IMR-90 (cell line): ENCODE measurements around the gene SLC26A1. TPM values are rescaled to one million over a fixed set of nuclear protein-coding genes. Genes with fewer than 3 reads are reported as not detected.

Experiments
- ATAC-seq: fragments of 200-7000 bp; cut with Tn5 transposase; 2 replicates; pipeline ENCODE4 v1.9.1; 2020; ENCODE audit warnings: low read depth, mild to moderate bottlenecking, moderate library complexity
- BruUV-seq: library from RNA; stranded (reverse); fragments of 400-500 nt; replicated peaks from 2 replicates; lab custom pipeline; 2021; lab: Mats Ljungman, UMichigan
- CTCF ChIA-PET: fragments of 300-600 bp; formaldehyde crosslinking; extraction: SDS; loops from one replicate; lab custom pipeline; 2021; ENCODE audit warnings: antibody characterized with exemption; lab: Yijun Ruan, JAX
- POLR2A ChIA-PET: fragments of 300-600 bp; sonication (Branson Sonifier 250); formaldehyde crosslinking; loops from one replicate; lab custom pipeline; 2022; ENCODE audit warnings: antibody characterized with exemption; ENCODE audit not compliant: unreplicated experiment; lab: Charles Lee
- DNase-seq: peaks from one replicate; pipeline ENCODE4 v3.0.0; 2013
- H2AFZ ChIP-seq: replicated peaks from 2 replicates; pipeline ENCODE3; 2013; ENCODE audit warnings: low read length, mild to moderate bottlenecking; ENCODE audit not compliant: poor library complexity
- H2AK5ac ChIP-seq: 2 replicates; pipeline ENCODE4 v1.6.1; 2013; ENCODE audit warnings: low read depth, low read length, inconsistent platforms
- H2AK9ac ChIP-seq: replicated peaks from 2 replicates; pipeline ENCODE3; 2013; ENCODE audit warnings: mild to moderate bottlenecking, low read depth, low read length, moderate library complexity; ENCODE audit not compliant: poor library complexity
- H2BK120ac ChIP-seq: 2 replicates; pipeline ENCODE4 v1.6.1; 2013; ENCODE audit warnings: low read depth, low read length, inconsistent platforms
- H2BK15ac ChIP-seq: 3 replicates; pipeline ENCODE4 v1.6.1; 2013; ENCODE audit warnings: low read depth, low read length, inconsistent platforms
- H2BK20ac ChIP-seq: 2 replicates; pipeline ENCODE4 v1.6.1; 2013; ENCODE audit warnings: low read depth, mild to moderate bottlenecking, inconsistent platforms, low read length, moderate library complexity
- H2BK5ac ChIP-seq: 2 replicates; pipeline ENCODE4 v1.6.1; 2013; ENCODE audit warnings: mild to moderate bottlenecking, low read depth, low read length, inconsistent platforms; ENCODE audit not compliant: poor library complexity, severe bottlenecking
- H3K14ac ChIP-seq: replicated peaks from 2 replicates; pipeline ENCODE4 v1.6.1; 2013; ENCODE audit warnings: low read depth, low read length, inconsistent platforms
- H3K18ac ChIP-seq: 2 replicates; pipeline ENCODE4 v1.6.1; 2013; ENCODE audit warnings: low read depth, low read length, control low read depth
- H3K23ac ChIP-seq: 2 replicates; pipeline ENCODE4 v1.6.1; 2013; ENCODE audit warnings: low read depth, low read length, inconsistent platforms
- H3K27ac ChIP-seq: 2 replicates; pipeline ENCODE4 v1.5.1; 2013; ENCODE audit warnings: mild to moderate bottlenecking, control low read depth, low read length; ENCODE audit not compliant: insufficient read depth
- H3K27me3 ChIP-seq: 2 replicates; pipeline ENCODE4 v1.6.1; 2013; ENCODE audit warnings: low read length; ENCODE audit not compliant: control insufficient read depth, insufficient read depth
- H3K36me3 ChIP-seq: 2 replicates; pipeline ENCODE4 v1.6.1; 2013; ENCODE audit warnings: low read length, mixed read lengths; ENCODE audit not compliant: control insufficient read depth, insufficient read depth
- H3K4ac ChIP-seq: 2 replicates; pipeline ENCODE4 v1.6.1; 2013; ENCODE audit warnings: low read depth, low read length, inconsistent platforms
- H3K4me1 ChIP-seq: 2 replicates; pipeline ENCODE4 v1.6.1; 2013; ENCODE audit warnings: low read length, mixed read lengths; ENCODE audit not compliant: control insufficient read depth, insufficient read depth
- H3K4me2 ChIP-seq: 2 replicates; pipeline ENCODE4 v1.6.1; 2013; ENCODE audit warnings: low read depth, mild to moderate bottlenecking, control low read depth, low read length, moderate library complexity
- H3K4me3 ChIP-seq: 2 replicates; pipeline ENCODE4 v1.5.1; 2013; ENCODE audit warnings: low read depth, mild to moderate bottlenecking, control low read depth, low read length, moderate library complexity; ENCODE audit not compliant: insufficient read depth
- H3K56ac ChIP-seq: 2 replicates; pipeline ENCODE4 v1.6.1; 2013; ENCODE audit warnings: low read length, inconsistent platforms; ENCODE audit not compliant: insufficient read depth; ENCODE audit errors: extremely low read depth
- H3K79me1 ChIP-seq, 2 experiments: 2 replicates each; pipeline ENCODE4 v1.6.1; 2013; ENCODE audit warnings: low read length in 2 of 2, inconsistent platforms in 1 of 2, low read depth in 1 of 2
- H3K9ac ChIP-seq: 2 replicates; pipeline ENCODE4 v1.6.1; 2013; ENCODE audit warnings: low read depth, low read length, control low read depth
- H3K9me1 ChIP-seq: 2 replicates; pipeline ENCODE4 v1.6.1; 2013; ENCODE audit warnings: low read length, inconsistent platforms; ENCODE audit not compliant: insufficient read depth
- H3K9me3 ChIP-seq: 2 replicates; pipeline ENCODE4 v1.6.1; 2013; ENCODE audit warnings: low read length; ENCODE audit not compliant: control insufficient read depth, insufficient read depth
- H4K20me1 ChIP-seq: 2 replicates; pipeline ENCODE4 v1.6.1; 2013; ENCODE audit warnings: low read length, inconsistent platforms; ENCODE audit not compliant: insufficient read depth
- H4K5ac ChIP-seq: 2 replicates; pipeline ENCODE4 v1.6.1; 2013; ENCODE audit warnings: mild to moderate bottlenecking, low read depth, low read length, control low read depth
- H4K8ac ChIP-seq, 2 experiments: 2 replicates each; pipeline ENCODE4 v1.6.1; 2013; ENCODE audit warnings: low read depth in 2 of 2, low read length in 2 of 2, control low read depth in 1 of 2, inconsistent platforms in 1 of 2
- H4K91ac ChIP-seq: 2 replicates; pipeline ENCODE4 v1.6.1; 2013; ENCODE audit warnings: low read depth, low read length, inconsistent platforms; ENCODE audit not compliant: insufficient read depth
- BHLHE40 ChIP-seq: fragments of 150-350 bp; IDR thresholded peaks from 2 replicates; pipeline ENCODE4 v1.6.1; 2016; ENCODE audit warnings: mild to moderate bottlenecking, low read depth, low read length
- CEBPB ChIP-seq: IDR thresholded peaks from 2 replicates; pipeline ENCODE4 v1.6.1; 2012; ENCODE audit warnings: low read depth, low read length, improper control_type of control experiment
- CHD1 ChIP-seq: IDR thresholded peaks from 2 replicates; pipeline ENCODE4 v1.6.1; 2012; ENCODE audit warnings: low read depth, low read length, improper control_type of control experiment
- CTCF ChIP-seq: conservative IDR thresholded peaks from 2 replicates; pipeline ENCODE4 v1.5.1; 2012; ENCODE audit warnings: mild to moderate bottlenecking, low read depth, low read length, improper control_type of control experiment
- FOS ChIP-seq: fragments of 150-350 bp; IDR thresholded peaks from 2 replicates; pipeline ENCODE4 v1.6.1; 2016; ENCODE audit warnings: low read depth, low read length
- MAFK ChIP-seq: IDR thresholded peaks from 2 replicates; pipeline ENCODE4 v1.6.1; 2012; ENCODE audit warnings: low read depth, low read length, improper control_type of control experiment
- MAZ ChIP-seq: IDR thresholded peaks from 2 replicates; pipeline ENCODE4 v1.6.1; 2012; ENCODE audit warnings: low read depth, mild to moderate bottlenecking, low read length, improper control_type of control experiment, moderate library complexity, borderline replicate concordance
- POLR2A ChIP-seq: IDR thresholded peaks from 2 replicates; pipeline ENCODE4 v1.6.1; 2012; ENCODE audit warnings: mild to moderate bottlenecking, low read depth, low read length
- RCOR1 ChIP-seq: IDR thresholded peaks from 2 replicates; pipeline ENCODE4 v1.6.1; 2012; ENCODE audit warnings: mild to moderate bottlenecking, low read length, improper control_type of control experiment; ENCODE audit not compliant: insufficient replicate concordance
- RFX5 ChIP-seq: IDR thresholded peaks from 2 replicates; pipeline ENCODE4 v1.8.0; 2012; ENCODE audit warnings: low read depth, mild to moderate bottlenecking, low read length, moderate library complexity
- SMC3 ChIP-seq: fragments of 150-350 bp; IDR thresholded peaks from 2 replicates; pipeline ENCODE4 v1.6.1; 2016; ENCODE audit warnings: low read depth, mild to moderate bottlenecking, antibody characterized with exemption, low read length, moderate library complexity
- USF2 ChIP-seq: fragments of 150-350 bp; IDR thresholded peaks from 2 replicates; pipeline ENCODE4 v1.6.1; 2017; ENCODE audit warnings: mild to moderate bottlenecking, antibody characterized with exemption, low read length, low read depth
- WGBS, 2 experiments: methylation state at CpG; one replicate each; pipeline versions ENCODE4 v1.1.5 to v1.1.7; 2013; ENCODE audit warnings: missing lambda C conversion rate in 2 of 2; ENCODE audit not compliant: insufficient read length in 1 of 2; ENCODE audit errors: extremely low coverage in 2 of 2; 5-methylcytosine and 5-hydroxymethylcytosine counted together
- dilution Hi-C: fragments of 300-500 bp; cut with HindIII; formaldehyde crosslinking; loops from one replicate; pipeline ENCODE4 v1.14.3; 2018; ENCODE audit warnings: low sequenced_read_pairs; ENCODE audit not compliant: unreplicated experiment
- in situ Hi-C: fragments of 300-500 bp; cut with MboI; formaldehyde crosslinking; loops from 3 replicates; pipeline ENCODE4 v1.14.3; 2019; ENCODE audit warnings: low sequenced_read_pairs, inconsistent platforms, mixed read lengths
- intact Hi-C: fragments of 100-400 bp; cut with micrococcal nuclease; formaldehyde crosslinking; loops from 2 replicates; pipeline ENCODE4 v1.10.0; 2022
- polyA plus RNA-seq, 3 experiments: library from polyadenylated mRNA; depleted of rRNA; stranded (reverse); fragments of >200 nt; gene quantifications; 2 replicates each; pipeline ENCODE4 v1.2.3, GENCODE V29; 2012; ENCODE audit warnings: low replicate concordance in 1 of 3
- total RNA-seq: library from RNA; depleted of rRNA; stranded (reverse); fragments of >200 nt; gene quantifications from 2 replicates; pipeline ENCODE4 v1.2.3, GENCODE V29; 2012
- TF ChIP-seq, protein P1 (sequence below): fragments of 150-350 bp; IDR thresholded peaks from 2 replicates; pipeline ENCODE4 v1.6.1; 2016; ENCODE audit warnings: low read depth, mild to moderate bottlenecking, low read length, moderate library complexity, borderline replicate concordance

Gene SLC26A1
- total and polyA plus RNA-seq, 2 of the 4 experiments (the other 2 are of a cell fraction), result 0.09 TPM; not detected in 1

DNA sequence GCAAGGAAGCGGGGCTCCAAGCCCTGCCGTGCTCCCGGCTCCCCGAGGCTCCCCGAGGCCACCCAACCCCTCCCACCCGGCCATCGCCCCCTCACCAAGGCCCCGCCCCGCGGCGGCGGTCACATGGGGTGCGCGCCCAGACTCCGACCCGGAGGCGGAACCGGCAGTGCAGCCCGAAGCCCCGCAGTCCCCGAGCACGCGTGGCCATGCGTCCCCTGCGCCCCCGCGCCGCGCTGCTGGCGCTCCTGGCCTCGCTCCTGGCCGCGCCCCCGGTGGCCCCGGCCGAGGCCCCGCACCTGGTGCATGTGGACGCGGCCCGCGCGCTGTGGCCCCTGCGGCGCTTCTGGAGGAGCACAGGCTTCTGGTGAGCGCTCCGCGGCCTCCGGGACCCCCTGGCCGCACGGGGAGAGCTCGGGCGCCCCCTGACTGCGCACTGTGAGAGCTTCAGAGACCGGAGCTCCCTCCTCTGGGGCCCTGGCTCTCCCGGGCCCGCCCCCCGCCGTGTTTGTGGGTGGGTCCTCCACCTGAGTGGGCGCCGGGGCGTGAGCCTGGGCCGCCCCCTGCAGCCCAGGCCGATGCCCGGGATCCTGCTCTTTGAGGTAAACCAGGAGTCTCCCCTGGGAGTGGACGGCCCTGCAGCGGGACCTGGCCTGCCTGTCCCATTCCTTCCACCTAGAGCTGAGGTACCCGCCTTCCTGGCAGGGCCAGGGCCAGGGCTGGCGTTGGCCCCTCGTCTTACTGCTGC lies 6.2 kb downstream of the SLC26A1 start, which contains the start of gene IDUA:
IDUA (plus strand) TSS at position 166 of the 745 bp plus-strand sequence; CDS start at position 207, 41 bp downstream.
- peak; percentile 53 for DNase-seq
- TF ChIP-seq BHLHE40 (no peak), FOS (no peak), CEBPB (no peak), RCOR1 (no peak), USF2 (peak; percentile 84), CTCF (peak; percentile 52), MAFK (no peak), SMC3 (peak; percentile 15; the same call in 1 of the 2 replicates), CHD1 (no peak), RFX5 (no peak), POLR2A (0 out of 2 replicates have a peak, but pooled peaks have one; percentile 6), MAZ (peak; percentile 37; the same call in 1 of the 2 replicates)
- TF ChIP-seq, protein P1, sequence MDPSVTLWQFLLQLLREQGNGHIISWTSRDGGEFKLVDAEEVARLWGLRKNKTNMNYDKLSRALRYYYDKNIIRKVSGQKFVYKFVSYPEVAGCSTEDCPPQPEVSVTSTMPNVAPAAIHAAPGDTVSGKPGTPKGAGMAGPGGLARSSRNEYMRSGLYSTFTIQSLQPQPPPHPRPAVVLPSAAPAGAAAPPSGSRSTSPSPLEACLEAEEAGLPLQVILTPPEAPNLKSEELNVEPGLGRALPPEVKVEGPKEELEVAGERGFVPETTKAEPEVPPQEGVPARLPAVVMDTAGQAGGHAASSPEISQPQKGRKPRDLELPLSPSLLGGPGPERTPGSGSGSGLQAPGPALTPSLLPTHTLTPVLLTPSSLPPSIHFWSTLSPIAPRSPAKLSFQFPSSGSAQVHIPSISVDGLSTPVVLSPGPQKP, result no peak

More for the DNA sequence above, 6.2 kb downstream of the SLC26A1 start, which contains the start of gene IDUA:
- dilution Hi-C loops (no loop called here), in situ Hi-C loops (no loop called here), intact Hi-C loops (no loop called here)
- CTCF ChIA-PET, result interaction anchor here (0.5 kb wide), 1 partner anchor 57 kb away, joined by 4 read pairs; no protein-coding TSS in a partner anchor
- WGBS, 2 experiments, result 1% methylated on average over 33 of the region's 69 CpGs; no CpG with 5 or more reads in 1 of the 2 experiments
- Histone ChIP-seq H3K27ac (peak within 1 kb of the TSS; percentile 81), H4K91ac (peak within 1 kb of the TSS; percentile 72), H3K9ac (peak within 1 kb of the TSS; percentile 94), H2BK15ac (no peak within 1 kb of the TSS; the same call in 2 of the 3 replicates), H3K4me1 (peaks cover 7% of the 10 kb centered on the region; the same call in 1 of the 2 replicates), H2BK5ac (peak within 1 kb of the TSS; percentile 82), H3K79me1 (peaks cover 5 to 34% of the 10 kb centered on the region in 2 experiments; a peak in 1 of 4 replicates), H2BK120ac (no peak within 1 kb of the TSS), H2AFZ (peak within 1 kb of the TSS; percentile 96), H3K56ac (peak within 1 kb of the TSS; percentile 42; the same call in 1 of the 2 replicates), H3K36me3 (peaks cover 9% of the 10 kb centered on the region; the same call in 1 of the 2 replicates), H3K9me3 (no peaks in the 10 kb centered on the region), H4K20me1 (no peaks in the 10 kb centered on the region; the same call in 1 of the 2 replicates), H3K4me3 (peak within 1 kb of the TSS; percentile 93), H2AK9ac (peak within 1 kb of the TSS; percentile 69), H2AK5ac (peak within 1 kb of the TSS; percentile 48; the same call in 1 of the 2 replicates), H4K5ac (peak within 1 kb of the TSS; percentile 91), H3K9me1 (no peaks in the 10 kb centered on the region; the same call in 1 of the 2 replicates), H3K18ac (peak within 1 kb of the TSS; percentile 91), H3K4me2 (peak within 1 kb of the TSS; percentile 95), H3K23ac (peak within 1 kb of the TSS; percentile 94), H3K4ac (peak within 1 kb of the TSS; percentile 29), H3K14ac (peak within 1 kb of the TSS; percentile 93), H3K27me3 (no peaks in the 10 kb centered on the region), H4K8ac (peak within 1 kb of the TSS; percentile 34 to 86), H2BK20ac (no peak within 1 kb of the TSS)
- peak; percentile 88 for ATAC-seq
- POLR2A ChIA-PET, result interaction anchor here (0.5 to 0.6 kb wide), 2 partner anchors 17 to 142 kb away, joined by 3 read pairs; no protein-coding TSS in a partner anchor
- BruUV-seq, result no TSS peak
